BLaER1 (cell line): ENCODE measurements around the gene NOL4L.

ENCODE experiments used
- H3K27ac ChIP-seq: shearing (Covaris generic); formaldehyde crosslinking; 2 replicates; pipeline ENCODE4 v1.8.1; 2022
- H3K27me3 ChIP-seq: shearing (Covaris generic); formaldehyde crosslinking; 2 replicates; pipeline ENCODE4 v1.8.1; 2022
- H3K36me3 ChIP-seq: shearing (Covaris generic); formaldehyde crosslinking; 2 replicates; pipeline ENCODE4 v1.8.1; 2022
- H3K4me1 ChIP-seq: shearing (Covaris generic); formaldehyde crosslinking; 2 replicates; pipeline ENCODE4 v1.8.1; 2022
- H3K4me2 ChIP-seq: shearing (Covaris generic); formaldehyde crosslinking; 2 replicates; pipeline ENCODE4 v1.8.1; 2022
- H3K4me3 ChIP-seq: shearing (Covaris generic); formaldehyde crosslinking; 2 replicates; pipeline ENCODE4 v1.8.1; 2022
- H3K9ac ChIP-seq: shearing (Covaris generic); formaldehyde crosslinking; 2 replicates; pipeline ENCODE4 v1.8.1; 2022
- H3K9me3 ChIP-seq: shearing (Covaris generic); formaldehyde crosslinking; 2 replicates; pipeline ENCODE4 v1.8.1; 2022
- H4K20me1 ChIP-seq: shearing (Covaris generic); formaldehyde crosslinking; 2 replicates; pipeline ENCODE4 v1.8.1; 2022
- Cebpa-rat ChIP-seq: shearing (Covaris generic); IDR thresholded peaks from 2 replicates; pipeline ENCODE4 v1.8.1; 2022

The NOL4L gene

DNA sequence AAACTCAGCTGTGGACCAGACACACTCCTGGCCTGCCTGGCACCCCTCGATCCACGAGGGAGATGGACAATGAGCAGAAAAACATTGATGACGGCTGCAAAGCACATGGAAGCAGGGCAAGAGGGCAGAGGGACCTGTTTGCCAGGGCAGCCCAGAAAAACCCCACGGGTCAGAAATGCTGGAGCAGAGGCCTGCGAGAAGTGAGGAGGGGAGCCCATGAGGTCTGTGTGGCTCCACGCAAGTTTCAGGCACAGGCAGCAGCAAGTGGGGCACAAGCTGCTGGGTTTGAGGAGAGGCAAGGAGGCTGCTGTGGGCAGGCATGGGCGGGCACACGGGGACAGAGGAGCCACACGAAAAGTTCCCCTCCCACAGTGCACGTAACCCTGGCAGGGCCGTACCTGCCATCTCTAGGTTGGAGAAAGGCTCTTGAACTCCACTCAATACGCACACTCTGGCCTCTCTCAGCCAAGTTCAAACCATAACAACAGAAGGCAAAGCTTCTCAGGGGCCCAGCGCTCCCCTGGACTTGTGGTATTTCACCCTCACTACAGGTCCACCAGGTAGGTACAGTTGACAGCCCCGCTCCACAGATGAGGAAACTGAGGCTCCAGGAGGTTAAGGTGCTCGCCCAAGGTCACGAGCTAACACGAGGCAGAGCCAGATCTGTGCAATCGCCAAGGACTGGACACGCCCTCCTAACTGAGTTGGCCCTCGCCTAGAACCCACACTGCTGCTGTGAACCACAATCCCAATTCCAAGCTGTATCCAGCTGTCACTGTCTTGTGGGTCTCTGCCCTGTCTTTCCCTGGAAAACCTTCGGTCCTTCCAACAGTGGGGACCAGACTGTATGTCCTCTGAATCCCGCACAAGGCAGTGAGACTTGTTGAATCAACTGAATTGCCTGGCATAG lies 108.2 kb downstream of the NOL4L start:
- TF ChIP-seq Cebpa-rat: no peak
- no peaks in the 10 kb centered on the region for H3K27me3 ChIP-seq
- H3K36me3 ChIP-seq: peaks cover 48% of the 10 kb centered on the region
- H3K9ac ChIP-seq: peak overlapping the region; percentile 77
- H4K20me1 ChIP-seq: peaks cover 100% of the 10 kb centered on the region
- H3K9me3 ChIP-seq: no peaks in the 10 kb centered on the region
- peak overlapping the region; percentile 79 for H3K27ac ChIP-seq
- H3K4me3 ChIP-seq: peak overlapping the region; percentile 56; the same call in 1 of the 2 replicates
- H3K4me1 ChIP-seq: peaks cover 98% of the 10 kb centered on the region
- peak overlapping the region; percentile 99 for H3K4me2 ChIP-seq

GRCh38 chr20:32474967-32475811 lies 109.9 kb downstream of the NOL4L start:
- Histone ChIP-seq H3K4me3 (peak overlapping the region; percentile 56), H3K36me3 (peaks cover 51% of the 10 kb centered on the region), H3K27me3 (no peaks in the 10 kb centered on the region), H3K9me3 (no peaks in the 10 kb centered on the region), H4K20me1 (peaks cover 100% of the 10 kb centered on the region), H3K4me1 (peaks cover 98% of the 10 kb centered on the region), H3K27ac (peak overlapping the region; percentile 79), H3K4me2 (peak overlapping the region; percentile 99), H3K9ac (peak overlapping the region; percentile 77)
- TF ChIP-seq Cebpa-rat: no peak

DNA sequence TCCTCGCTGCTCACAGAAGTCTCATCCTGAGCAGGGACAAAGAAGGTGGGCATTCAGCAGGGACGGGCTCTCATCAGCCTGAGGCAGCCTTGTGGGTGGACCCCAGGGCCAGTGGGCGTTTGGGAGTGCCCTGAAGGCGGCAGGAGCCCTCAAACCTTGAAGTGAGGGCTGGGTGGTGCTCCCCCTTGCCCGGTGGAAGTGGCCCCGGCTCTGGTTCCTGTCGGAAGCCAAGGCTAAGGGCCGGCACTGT lies 110.5 kb downstream of the NOL4L start:
- Histone ChIP-seq H3K27me3 (no peaks in the 10 kb centered on the region), H3K4me2 (peak overlapping the region; percentile 99), H3K9ac (peak overlapping the region; percentile 77), H3K4me1 (peaks cover 98% of the 10 kb centered on the region), H3K9me3 (no peaks in the 10 kb centered on the region), H3K27ac (peak overlapping the region; percentile 79), H4K20me1 (peaks cover 100% of the 10 kb centered on the region), H3K4me3 (peak overlapping the region; percentile 56), H3K36me3 (peaks cover 45% of the 10 kb centered on the region)
- no peak for TF ChIP-seq Cebpa-rat

DNA sequence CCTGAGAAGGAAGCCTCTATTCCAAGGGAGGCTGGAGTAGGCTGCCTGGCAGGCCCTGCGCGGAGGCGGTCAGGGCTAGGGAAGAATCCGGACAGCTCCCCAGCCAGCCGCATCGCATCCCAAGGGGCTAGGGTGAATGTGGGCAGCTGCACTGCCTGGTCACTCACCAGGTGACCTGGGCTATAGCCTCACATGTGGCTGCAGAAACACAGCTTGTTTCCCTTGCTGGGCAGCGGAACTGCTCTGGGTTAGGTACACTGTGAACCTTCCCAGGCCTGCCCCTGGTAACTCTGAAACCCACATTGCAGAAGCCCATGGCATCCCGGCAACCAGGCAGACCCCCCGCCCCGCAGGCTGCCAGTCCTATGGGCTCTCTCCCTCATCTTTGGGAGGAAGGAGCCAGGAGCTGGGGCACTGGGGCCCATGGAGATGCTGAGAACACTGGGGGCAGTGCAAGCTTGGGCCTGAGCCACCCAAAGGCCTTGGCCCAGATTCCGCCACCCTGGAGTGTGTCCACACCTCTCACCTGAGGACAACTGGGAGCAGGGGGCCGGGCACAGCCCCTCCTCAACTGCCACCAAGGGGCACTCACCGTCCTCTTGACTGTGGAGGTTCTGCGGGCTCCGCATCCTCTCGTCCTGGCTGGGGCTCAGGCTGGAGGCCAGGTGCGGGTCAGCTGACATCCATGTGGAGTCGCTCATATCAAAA lies 111.0 kb downstream of the NOL4L start:
- peaks cover 100% of the 10 kb centered on the region for H4K20me1 ChIP-seq
- H3K27ac ChIP-seq: peak overlapping the region; percentile 79
- peaks cover 40% of the 10 kb centered on the region for H3K36me3 ChIP-seq
- no peak for TF ChIP-seq Cebpa-rat
- no peaks in the 10 kb centered on the region for H3K9me3 ChIP-seq
- peak overlapping the region; percentile 77 for H3K9ac ChIP-seq
- H3K4me2 ChIP-seq: peak overlapping the region; percentile 99
- no peak overlapping the region; the same call in 1 of the 2 replicates for H3K4me3 ChIP-seq
- H3K27me3 ChIP-seq: no peaks in the 10 kb centered on the region
- peaks cover 98% of the 10 kb centered on the region for H3K4me1 ChIP-seq

DNA sequence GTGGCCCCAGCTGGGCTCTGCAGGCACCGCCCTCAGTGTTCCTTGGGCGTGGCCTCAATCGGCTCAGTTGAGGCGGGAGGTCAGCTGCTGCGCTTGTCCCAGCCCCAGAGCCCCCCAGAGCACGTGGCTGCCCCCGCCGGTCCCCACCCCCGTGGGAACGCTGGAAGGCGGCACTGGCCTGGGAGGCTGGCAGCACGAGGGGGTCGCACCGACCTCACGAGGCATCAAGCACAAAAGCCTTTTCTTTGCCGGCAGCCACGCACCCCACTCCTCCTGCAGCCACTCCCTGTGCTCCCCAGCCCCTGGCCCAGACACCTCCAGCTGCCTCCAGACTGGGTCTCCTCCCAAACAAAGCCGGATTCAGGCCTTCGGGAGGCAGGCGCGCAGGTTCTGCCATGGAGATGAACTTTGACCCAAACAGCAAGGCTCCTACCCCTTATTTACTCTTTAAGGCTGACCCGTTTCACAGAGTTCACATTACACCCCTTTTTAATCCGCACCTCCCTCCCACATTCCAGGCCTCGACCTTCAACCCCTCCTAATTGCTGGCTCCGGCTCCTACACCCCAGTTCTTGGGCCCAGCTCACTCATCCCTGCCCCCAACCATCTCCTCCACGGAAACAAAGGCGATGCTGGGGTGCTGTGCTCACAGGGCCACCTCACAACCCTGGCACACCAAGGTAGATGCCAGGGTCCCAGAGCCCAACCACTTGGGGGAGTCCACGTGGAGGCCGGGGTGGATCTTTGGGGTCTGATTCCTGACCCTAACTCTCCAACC lies 111.7 kb downstream of the NOL4L start:
- H3K27me3 ChIP-seq: no peaks in the 10 kb centered on the region
- no peak overlapping the region for H3K4me3 ChIP-seq
- H3K36me3 ChIP-seq: peaks cover 41% of the 10 kb centered on the region
- no peaks in the 10 kb centered on the region for H3K9me3 ChIP-seq
- peak overlapping the region; percentile 79; the same call in 1 of the 2 replicates for H3K27ac ChIP-seq
- H3K9ac ChIP-seq: no peak overlapping the region
- no peak for TF ChIP-seq Cebpa-rat
- H3K4me1 ChIP-seq: peaks cover 98% of the 10 kb centered on the region
- H4K20me1 ChIP-seq: peaks cover 96% of the 10 kb centered on the region
- H3K4me2 ChIP-seq: peak overlapping the region; percentile 99; the same call in 1 of the 2 replicates

- H3K4me3 ChIP-seq: no peak overlapping the region
- no peaks in the 10 kb centered on the region for H3K27me3 ChIP-seq
- H3K27ac ChIP-seq: peak overlapping the region; percentile 43
- H3K4me2 ChIP-seq: no peak overlapping the region
- H4K20me1 ChIP-seq: peaks cover 96% of the 10 kb centered on the region
- H3K9me3 ChIP-seq: no peaks in the 10 kb centered on the region
- H3K9ac ChIP-seq: peak overlapping the region; percentile 25; the same call in 1 of the 2 replicates
- H3K4me1 ChIP-seq: peaks cover 98% of the 10 kb centered on the region
- H3K36me3 ChIP-seq: peaks cover 48% of the 10 kb centered on the region
- TF ChIP-seq Cebpa-rat: no peak
Observed at GRCh38 chr20:32472581-32473207, 112.4 kb downstream of the NOL4L start.

GRCh38 chr20:32470940-32471339 lies 114.2 kb downstream of the NOL4L start:
- H3K4me2 ChIP-seq: peak overlapping the region; percentile 95
- H3K36me3 ChIP-seq: peaks cover 65% of the 10 kb centered on the region
- H3K4me3 ChIP-seq: no peak overlapping the region
- H3K9me3 ChIP-seq: no peaks in the 10 kb centered on the region
- peaks cover 90% of the 10 kb centered on the region for H3K4me1 ChIP-seq
- TF ChIP-seq Cebpa-rat: no peak
- H3K9ac ChIP-seq: peak overlapping the region; percentile 40
- peaks cover 95% of the 10 kb centered on the region for H4K20me1 ChIP-seq
- peak overlapping the region; percentile 90 for H3K27ac ChIP-seq
- H3K27me3 ChIP-seq: no peaks in the 10 kb centered on the region

DNA sequence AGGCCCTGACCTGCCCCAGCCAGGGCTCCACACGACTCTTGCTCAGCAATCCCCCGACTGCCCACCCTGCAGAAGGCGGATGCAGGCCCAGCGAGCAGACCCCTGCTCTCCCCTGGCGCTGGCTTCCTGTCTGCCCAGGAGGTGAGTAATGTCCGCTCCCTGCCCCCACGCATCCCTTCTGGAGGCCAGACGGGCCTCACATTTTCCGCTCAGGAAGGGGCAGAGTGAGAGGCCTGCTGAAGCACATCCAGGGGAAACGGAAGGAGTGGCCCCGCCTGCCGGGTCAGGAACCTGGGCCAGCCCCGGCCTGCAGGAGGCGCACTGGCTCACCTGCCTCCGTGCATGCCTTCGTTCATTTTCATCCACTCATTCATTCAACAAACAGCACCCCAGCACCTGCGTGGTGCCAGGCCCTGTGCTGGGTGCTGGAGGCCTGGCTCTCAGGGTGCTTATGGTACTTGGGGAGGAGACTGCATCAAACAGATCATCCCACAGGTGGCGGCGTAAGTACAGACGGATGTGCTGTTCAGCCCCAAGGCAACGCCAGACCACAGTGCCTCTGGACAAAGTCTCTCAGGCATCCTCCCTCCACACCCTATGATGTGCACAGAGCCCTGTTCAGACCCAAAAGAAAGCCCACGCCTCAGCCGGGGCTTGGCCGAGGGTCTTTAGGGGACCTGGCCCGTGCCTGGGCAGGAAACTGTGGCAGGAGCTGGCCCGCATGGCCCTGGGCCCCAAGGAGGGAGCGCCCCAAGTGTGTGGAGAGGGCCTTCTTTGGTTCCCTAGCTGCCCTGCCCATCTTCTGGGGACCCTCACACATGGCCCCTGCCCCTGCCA lies 114.9 kb downstream of the NOL4L start:
- Histone ChIP-seq H3K9me3 (no peaks in the 10 kb centered on the region), H3K27me3 (no peaks in the 10 kb centered on the region), H3K4me2 (peak overlapping the region; percentile 95), H4K20me1 (peaks cover 95% of the 10 kb centered on the region), H3K27ac (peak overlapping the region; percentile 90), H3K36me3 (peaks cover 72% of the 10 kb centered on the region), H3K9ac (peak overlapping the region; percentile 40), H3K4me3 (peak overlapping the region; percentile 18; the same call in 1 of the 2 replicates), H3K4me1 (peaks cover 83% of the 10 kb centered on the region)
- no peak for TF ChIP-seq Cebpa-rat
